Osteocyte (in vitro differentiated cells): ENCODE results near the gene VGLL4. TPM values are rescaled to one million over a fixed set of nuclear protein-coding genes. Genes with fewer than 3 reads are reported as not detected.
A peak's percentile ranks its signal among the peaks of the same experiment; 100 is the strongest.

Experiments used
- DNase-seq: peaks from one replicate; pipeline ENCODE4 v3.0.0; 2021; ENCODE audit warnings: mixed read lengths; ENCODE audit not compliant: unreplicated experiment; ENCODE audit errors: extremely low spot score
- H3K27ac Mint-ChIP-seq: one replicate; pipeline ENCODE4 v1.8.0; 2021; ENCODE audit warnings: mild to moderate bottlenecking, mixed read lengths; ENCODE audit not compliant: unreplicated experiment
- H3K27me3 Mint-ChIP-seq: one replicate; pipeline ENCODE4 v1.8.0; 2021; ENCODE audit warnings: mixed read lengths; ENCODE audit not compliant: unreplicated experiment
- H3K36me3 Mint-ChIP-seq: one replicate; pipeline ENCODE4 v1.8.0; 2021; ENCODE audit warnings: mixed read lengths; ENCODE audit not compliant: unreplicated experiment
- H3K4me1 Mint-ChIP-seq: one replicate; pipeline ENCODE4 v1.8.0; 2021; ENCODE audit warnings: mixed read lengths; ENCODE audit not compliant: unreplicated experiment
- H3K4me3 Mint-ChIP-seq: one replicate; pipeline ENCODE4 v1.8.0; 2021; ENCODE audit warnings: mild to moderate bottlenecking, moderate library complexity, mixed read lengths; ENCODE audit not compliant: unreplicated experiment
- H3K9me3 Mint-ChIP-seq: one replicate; pipeline ENCODE4 v1.8.0; 2021; ENCODE audit warnings: mixed read lengths; ENCODE audit not compliant: unreplicated experiment
- total RNA-seq: library from RNA; stranded (reverse); gene quantifications from 2 replicates; pipeline ENCODE4 v1.2.1, GENCODE V29; 2021
- TF ChIP-seq, protein P1 (sequence below): fragments of 200-600 bp; sonication (generic); IDR thresholded peaks from 2 replicates; pipeline ENCODE4 v1.5.0; 2021; ENCODE audit warnings: antibody characterized with exemption, mild to moderate bottlenecking, moderate library complexity

The VGLL4 gene
- total RNA-seq, 1 donor from 2014 or later: 139 TPM

DNA sequence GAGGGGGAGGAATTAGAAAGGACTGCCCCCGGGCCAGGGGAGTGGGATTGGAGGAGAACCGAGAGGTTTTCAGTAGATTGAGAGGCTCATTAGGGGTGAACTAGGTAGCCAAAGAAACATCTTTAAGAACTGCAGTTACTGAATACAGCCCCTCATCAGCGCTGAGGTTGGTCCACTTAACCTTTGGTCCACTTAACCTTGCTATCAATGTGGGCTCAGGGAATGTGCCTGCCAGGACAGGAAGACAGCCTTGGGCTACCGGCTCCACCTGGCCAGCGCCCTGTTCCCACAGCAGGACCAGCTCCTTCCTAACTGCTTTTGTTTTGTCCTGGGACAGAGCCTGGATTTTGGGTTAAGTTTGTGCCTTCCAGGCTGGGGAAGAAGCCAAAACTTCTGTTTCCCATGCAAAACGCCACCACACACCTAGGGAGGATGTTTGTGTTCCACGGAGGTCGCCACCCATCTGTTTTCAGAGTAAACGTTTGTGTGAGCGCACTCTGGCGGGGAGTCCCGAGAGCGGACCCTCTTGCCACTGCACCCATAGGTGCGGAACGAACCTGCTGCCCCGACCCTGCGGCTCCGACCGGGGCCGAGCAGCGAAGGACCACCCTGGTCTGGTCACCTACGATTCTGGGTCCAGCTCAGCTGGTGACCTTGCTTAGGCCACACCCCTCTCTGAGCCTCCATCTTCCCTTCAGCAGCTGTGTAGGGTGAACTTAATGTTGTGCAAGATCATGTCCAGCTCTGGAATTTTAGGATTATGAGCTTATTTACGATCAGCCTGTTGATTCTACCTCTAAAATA lies 107.4 kb downstream of the VGLL4 start:
- Mint-ChIP-seq H3K9me3 (no peaks in the 10 kb centered on the region), H3K4me1 (peaks cover 52% of the 10 kb centered on the region), H3K4me3 (no peak overlapping the region), H3K27ac (no peak overlapping the region), H3K36me3 (peaks cover 3% of the 10 kb centered on the region), H3K27me3 (no peaks in the 10 kb centered on the region)
- TF ChIP-seq, protein P1, sequence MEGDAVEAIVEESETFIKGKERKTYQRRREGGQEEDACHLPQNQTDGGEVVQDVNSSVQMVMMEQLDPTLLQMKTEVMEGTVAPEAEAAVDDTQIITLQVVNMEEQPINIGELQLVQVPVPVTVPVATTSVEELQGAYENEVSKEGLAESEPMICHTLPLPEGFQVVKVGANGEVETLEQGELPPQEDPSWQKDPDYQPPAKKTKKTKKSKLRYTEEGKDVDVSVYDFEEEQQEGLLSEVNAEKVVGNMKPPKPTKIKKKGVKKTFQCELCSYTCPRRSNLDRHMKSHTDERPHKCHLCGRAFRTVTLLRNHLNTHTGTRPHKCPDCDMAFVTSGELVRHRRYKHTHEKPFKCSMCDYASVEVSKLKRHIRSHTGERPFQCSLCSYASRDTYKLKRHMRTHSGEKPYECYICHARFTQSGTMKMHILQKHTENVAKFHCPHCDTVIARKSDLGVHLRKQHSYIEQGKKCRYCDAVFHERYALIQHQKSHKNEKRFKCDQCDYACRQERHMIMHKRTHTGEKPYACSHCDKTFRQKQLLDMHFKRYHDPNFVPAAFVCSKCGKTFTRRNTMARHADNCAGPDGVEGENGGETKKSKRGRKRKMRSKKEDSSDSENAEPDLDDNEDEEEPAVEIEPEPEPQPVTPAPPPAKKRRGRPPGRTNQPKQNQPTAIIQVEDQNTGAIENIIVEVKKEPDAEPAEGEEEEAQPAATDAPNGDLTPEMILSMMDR: no peak
- no peak for DNase-seq

DNA sequence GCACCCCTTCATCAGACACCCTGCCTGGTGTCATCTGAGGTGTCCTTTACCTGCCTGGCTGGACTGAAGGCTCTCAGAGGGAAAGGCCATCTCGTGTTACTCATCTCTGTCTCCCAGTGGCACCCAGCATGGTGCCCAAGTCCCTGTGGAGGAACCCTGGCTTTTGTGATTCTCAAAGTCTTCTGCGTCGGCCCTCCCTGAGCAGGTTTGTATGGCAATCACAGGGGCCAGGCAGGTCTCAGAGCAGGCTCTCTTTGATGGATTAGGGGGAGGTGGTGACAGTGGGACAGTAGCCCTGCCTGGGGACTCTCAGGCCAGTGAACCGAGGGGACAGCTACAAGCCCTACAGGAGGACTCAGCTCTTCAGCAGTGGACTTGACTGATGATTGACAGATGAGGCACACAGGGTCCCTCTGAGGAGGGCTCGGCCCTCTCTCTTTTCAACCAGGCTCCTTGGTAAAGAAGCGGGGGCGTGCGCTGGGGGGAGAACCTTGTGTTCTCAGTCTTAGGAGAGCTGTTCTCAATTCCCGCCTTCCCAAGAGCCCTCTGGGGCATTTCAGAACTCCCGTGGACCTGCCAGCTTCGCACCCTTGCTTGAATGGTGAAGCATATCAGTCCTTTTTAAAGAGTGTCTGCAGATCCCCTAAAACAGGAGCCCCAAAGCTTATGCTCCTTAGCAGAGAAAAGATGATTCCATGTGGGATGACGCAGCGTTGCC lies 108.3 kb downstream of the VGLL4 start:
- Mint-ChIP-seq H3K4me1 (peaks cover 62% of the 10 kb centered on the region), H3K27ac (peak overlapping the region; percentile 7)

DNA sequence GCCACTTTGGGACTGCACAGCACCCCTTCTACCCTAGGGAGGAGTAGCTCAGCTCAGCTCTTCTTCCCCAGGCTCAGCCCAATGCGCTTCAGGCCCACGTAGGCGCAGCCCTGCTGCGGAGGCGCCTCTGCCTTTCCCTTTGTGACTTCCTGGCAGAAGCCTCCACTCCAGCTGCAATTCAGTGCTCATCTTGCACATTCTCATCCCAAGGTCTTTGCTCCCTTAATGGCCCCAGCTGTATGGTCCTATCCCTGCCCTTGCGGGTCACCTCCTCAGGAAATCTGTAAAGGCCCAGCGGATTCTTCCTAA lies 109.0 kb downstream of the VGLL4 start:
- Mint-ChIP-seq H3K4me1 (peaks cover 67% of the 10 kb centered on the region), H3K36me3 (peaks cover 3% of the 10 kb centered on the region), H3K27me3 (no peaks in the 10 kb centered on the region), H3K27ac (no peak overlapping the region), H3K9me3 (no peaks in the 10 kb centered on the region), H3K4me3 (no peak overlapping the region)
- no peak for DNase-seq
- TF ChIP-seq, protein P1: no peak

More for the DNA sequence above, 108.3 kb downstream of the VGLL4 start:
- H3K9me3 Mint-ChIP-seq: no peaks in the 10 kb centered on the region
- H3K27me3 Mint-ChIP-seq: no peaks in the 10 kb centered on the region
- TF ChIP-seq, protein P1: no peak
- no peak overlapping the region for H3K4me3 Mint-ChIP-seq
- H3K36me3 Mint-ChIP-seq: peaks cover 3% of the 10 kb centered on the region
- DNase-seq: no peak

DNA sequence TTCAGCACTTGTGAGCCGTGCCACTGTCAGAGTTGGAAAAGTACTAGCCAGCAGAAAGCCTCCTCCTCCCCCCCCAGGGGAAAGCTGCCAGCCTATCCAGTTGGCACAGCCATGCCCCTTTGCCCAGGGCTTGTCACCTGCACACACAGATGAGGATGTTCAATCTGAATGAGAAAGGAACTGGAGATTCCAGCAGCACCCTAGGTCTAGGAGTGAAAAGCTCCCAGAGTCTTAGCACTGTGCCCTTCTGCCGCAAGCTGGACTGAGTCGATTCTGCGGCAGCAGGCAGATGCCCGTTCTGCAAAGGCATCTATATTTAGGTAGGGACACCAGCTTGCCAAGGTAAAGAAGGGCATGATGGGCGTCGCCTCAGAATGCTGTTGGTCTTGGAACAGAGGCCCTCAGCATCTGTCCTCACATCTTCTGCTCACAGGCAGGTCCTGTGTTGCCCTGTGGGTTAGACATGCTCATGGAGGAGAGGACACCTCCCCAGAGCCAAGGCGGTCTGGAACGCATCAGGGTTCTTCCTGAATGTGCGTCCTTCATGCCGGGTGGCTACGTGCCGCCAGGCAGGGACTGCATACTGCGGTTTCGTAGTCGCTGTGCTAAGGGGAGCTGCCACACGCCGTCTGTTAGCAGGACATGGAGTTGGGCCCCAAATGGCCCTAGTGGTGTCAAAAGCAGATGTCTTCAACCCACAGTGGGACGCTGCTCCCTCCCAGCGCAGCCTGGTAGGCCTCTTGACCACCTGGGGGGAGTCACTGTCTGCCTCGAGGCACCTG lies 109.5 kb downstream of the VGLL4 start:
- TF ChIP-seq, protein P1: no peak
- Mint-ChIP-seq H3K4me1 (peaks cover 68% of the 10 kb centered on the region), H3K27ac (peak overlapping the region; percentile 78), H3K4me3 (no peak overlapping the region), H3K36me3 (peaks cover 3% of the 10 kb centered on the region), H3K9me3 (no peaks in the 10 kb centered on the region), H3K27me3 (no peaks in the 10 kb centered on the region)
- DNase-seq: no peak
